Measurements from ENCODE around the gene SRGAP3. TPM values are rescaled to one million over a fixed set of nuclear protein-coding genes. Genes with fewer than 3 reads are reported as not detected.

The SRGAP3 gene
- total and polyA plus RNA-seq, 2 donors (not counting 1 experiment from before 2014, with no cell fraction given) = 1.4 to 1.5 TPM

DNA sequence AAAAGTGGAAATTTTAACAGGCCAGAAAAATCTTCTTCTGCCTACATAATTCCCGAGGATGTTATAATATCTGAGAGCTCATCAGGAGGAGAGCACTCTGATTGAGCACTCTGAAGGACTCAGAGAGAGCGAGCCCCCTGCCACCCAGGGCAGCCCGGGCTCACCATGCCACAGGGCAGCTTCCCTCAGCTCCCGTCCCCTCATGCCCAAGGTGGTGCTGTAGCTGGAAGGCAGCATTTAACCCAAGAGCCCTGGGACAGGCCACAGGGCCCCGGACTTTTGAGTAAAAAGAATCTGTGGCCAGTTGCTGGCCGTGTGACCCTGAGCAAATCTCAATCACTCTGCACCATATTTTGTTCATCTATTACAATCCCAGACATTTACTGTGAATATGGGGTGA is 262.7 kb downstream of the SRGAP3 start:
- ChIA-PET CTCF (no interaction called here), POLR2A (no interaction called here)
- Mint-ChIP-seq H3K27ac (no peak overlapping the region), H3K27me3 (peaks cover 9% of the 10 kb centered on the region), H3K4me1 (peaks cover 8% of the 10 kb centered on the region), H3K4me3 (no peak overlapping the region), H3K9me3 (ENCODE audit: insufficient read depth) (no peaks in the 10 kb centered on the region)
- Histone ChIP-seq H4K20me1 (ENCODE audit: control insufficient read depth, insufficient read depth, low read length, poor library complexity, severe bottlenecking) (no peaks in the 10 kb centered on the region), H3K79me2 (ENCODE audit: control insufficient read depth, insufficient read depth, low read length) (no peaks in the 10 kb centered on the region), H3K4me3 (ENCODE audit: control extremely low read depth in 1 of 5, extremely low read depth in 1 of 5, insufficient read depth in 1 of 5, low read depth in 2 of 5, low read length in 4 of 5) (no peak overlapping the region), H3K4me2 (replicated peaks; ENCODE audit: low read depth, low read length, poor library complexity, severe bottlenecking) (no peak overlapping the region), H3K27me3 (replicated peaks in 1 of 4; ENCODE audit: control extremely low read depth in 1 of 4, control insufficient read depth in 3 of 4, insufficient read depth in 4 of 4, low read length in 3 of 4) (peaks cover 0 to 2% (median 0%) of the 10 kb centered on the region in 4 experiments), H3K9me3 (ENCODE audit: control extremely low read depth in 1 of 3, control insufficient read depth in 2 of 3, insufficient read depth in 1 of 3, low read length in 2 of 3) (peaks cover 0 to 3% (median 0%) of the 10 kb centered on the region in 3 donors), H3K27ac (ENCODE audit: low read length in 2 of 2) (no peak overlapping the region), H3K36me3 (replicated peaks in 1 of 2; ENCODE audit: control extremely low read depth in 1 of 2, control insufficient read depth in 1 of 2, extremely low read depth in 1 of 2, insufficient read depth in 2 of 2, low read length in 1 of 2) (no peaks in the 10 kb centered on the region), H3K9ac (ENCODE audit: low read length) (no peak overlapping the region), H2AFZ (ENCODE audit: insufficient read depth, low read depth, low read length, poor library complexity, severe bottlenecking) (no peak overlapping the region), H3K4me1 (ENCODE audit: control insufficient read depth in 2 of 2, insufficient read depth in 2 of 2, low read length in 2 of 2) (peaks cover 0 to 6% of the 10 kb centered on the region in 2 donors)
- TF ChIP-seq EZH2 (IDR thresholded peaks at IDR 0.05; ENCODE audit: borderline replicate concordance, insufficient read depth, low read depth, low read length, poor library complexity, severe bottlenecking) = no peak
- TF ChIP-seq, protein P1, sequence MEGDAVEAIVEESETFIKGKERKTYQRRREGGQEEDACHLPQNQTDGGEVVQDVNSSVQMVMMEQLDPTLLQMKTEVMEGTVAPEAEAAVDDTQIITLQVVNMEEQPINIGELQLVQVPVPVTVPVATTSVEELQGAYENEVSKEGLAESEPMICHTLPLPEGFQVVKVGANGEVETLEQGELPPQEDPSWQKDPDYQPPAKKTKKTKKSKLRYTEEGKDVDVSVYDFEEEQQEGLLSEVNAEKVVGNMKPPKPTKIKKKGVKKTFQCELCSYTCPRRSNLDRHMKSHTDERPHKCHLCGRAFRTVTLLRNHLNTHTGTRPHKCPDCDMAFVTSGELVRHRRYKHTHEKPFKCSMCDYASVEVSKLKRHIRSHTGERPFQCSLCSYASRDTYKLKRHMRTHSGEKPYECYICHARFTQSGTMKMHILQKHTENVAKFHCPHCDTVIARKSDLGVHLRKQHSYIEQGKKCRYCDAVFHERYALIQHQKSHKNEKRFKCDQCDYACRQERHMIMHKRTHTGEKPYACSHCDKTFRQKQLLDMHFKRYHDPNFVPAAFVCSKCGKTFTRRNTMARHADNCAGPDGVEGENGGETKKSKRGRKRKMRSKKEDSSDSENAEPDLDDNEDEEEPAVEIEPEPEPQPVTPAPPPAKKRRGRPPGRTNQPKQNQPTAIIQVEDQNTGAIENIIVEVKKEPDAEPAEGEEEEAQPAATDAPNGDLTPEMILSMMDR (IDR thresholded peaks at IDR 0.05) = no peak
- intact Hi-C loops (cut with micrococcal nuclease) = loop anchor here (5.0 kb wide), 1 partner anchor 316 kb away; no protein-coding TSS in a partner anchor
- ATAC-seq (ENCODE audit: low read depth) (no peak), DNase-seq (no peak)
- WGBS (ENCODE audit: insufficient coverage) = 100% methylated on average over 4 of the region's 6 CpGs

DNA sequence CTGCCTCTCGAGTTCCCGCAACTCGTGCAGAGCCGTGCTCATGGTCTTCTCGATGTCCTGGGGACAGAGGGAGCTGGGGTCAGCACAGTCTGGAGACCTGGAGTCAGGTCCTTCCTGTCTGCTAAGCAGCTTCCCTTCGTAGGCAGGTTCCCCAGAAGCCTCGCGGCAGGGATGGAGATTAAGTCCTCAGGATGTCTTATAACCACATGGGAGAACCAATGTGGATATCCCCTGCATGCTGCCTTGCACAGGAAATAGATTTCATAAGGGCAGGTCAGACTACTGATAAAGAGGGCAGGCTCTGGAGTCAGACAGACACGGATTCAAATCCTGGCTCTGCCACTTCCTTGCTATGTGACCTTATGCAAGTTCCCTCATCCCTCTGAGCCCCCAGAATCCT is 263.6 kb downstream of the SRGAP3 start:
- H3K4me3 Mint-ChIP-seq = no peak overlapping the region
- Histone ChIP-seq H3K4me1 (ENCODE audit: control insufficient read depth in 2 of 2, insufficient read depth in 2 of 2, low read length in 2 of 2) (peaks cover 0 to 6% of the 10 kb centered on the region in 2 donors), H3K79me2 (ENCODE audit: control insufficient read depth, insufficient read depth, low read length) (no peaks in the 10 kb centered on the region), H3K9me3 (ENCODE audit: control extremely low read depth in 1 of 3, control insufficient read depth in 2 of 3, insufficient read depth in 1 of 3, low read length in 2 of 3) (peaks cover 0 to 3% (median 0%) of the 10 kb centered on the region in 3 donors), H3K27ac (ENCODE audit: low read length in 2 of 2) (no peak overlapping the region), H3K4me2 (replicated peaks; ENCODE audit: low read depth, low read length, poor library complexity, severe bottlenecking) (no peak overlapping the region), H3K27me3 (replicated peaks in 1 of 4; ENCODE audit: control extremely low read depth in 1 of 4, control insufficient read depth in 3 of 4, insufficient read depth in 4 of 4, low read length in 3 of 4) (peaks cover 0 to 8% (median 0%) of the 10 kb centered on the region in 4 experiments), H4K20me1 (ENCODE audit: control insufficient read depth, insufficient read depth, low read length, poor library complexity, severe bottlenecking) (no peaks in the 10 kb centered on the region), H3K36me3 (replicated peaks in 1 of 2; ENCODE audit: control extremely low read depth in 1 of 2, control insufficient read depth in 1 of 2, extremely low read depth in 1 of 2, insufficient read depth in 2 of 2, low read length in 1 of 2) (no peaks in the 10 kb centered on the region), H3K4me3 (ENCODE audit: control extremely low read depth in 1 of 5, extremely low read depth in 1 of 5, insufficient read depth in 1 of 5, low read depth in 2 of 5, low read length in 4 of 5) (no peak overlapping the region), H2AFZ (ENCODE audit: insufficient read depth, low read depth, low read length, poor library complexity, severe bottlenecking) (no peak overlapping the region), H3K9ac (ENCODE audit: low read length) (no peak overlapping the region)
- H3K27ac Mint-ChIP-seq = no peak overlapping the region
- 92% methylated on average over 8 of the region's 9 CpGs for WGBS (ENCODE audit: insufficient coverage)
- peaks cover 8% of the 10 kb centered on the region for H3K4me1 Mint-ChIP-seq
- CTCF ChIA-PET = interaction anchor here (0.8 kb wide), 1 partner anchor 15 kb away, joined by 4 read pairs; no protein-coding TSS in a partner anchor
- TF ChIP-seq EZH2 (IDR thresholded peaks at IDR 0.05; ENCODE audit: borderline replicate concordance, insufficient read depth, low read depth, low read length, poor library complexity, severe bottlenecking) = no peak
- TF ChIP-seq, protein P1 (IDR thresholded peaks at IDR 0.05) = no peak
- POLR2A ChIA-PET = no interaction called here
- DNase-seq = no peak
- intact Hi-C loops (cut with micrococcal nuclease) = loop anchor here (5.0 kb wide), 1 partner anchor 316 kb away; no protein-coding TSS in a partner anchor
- peaks cover 11% of the 10 kb centered on the region for H3K27me3 Mint-ChIP-seq
- no peak for ATAC-seq (ENCODE audit: low read depth)
- H3K9me3 Mint-ChIP-seq (ENCODE audit: insufficient read depth) = no peaks in the 10 kb centered on the region

Measured in B cell (primary cell).